Parathyroid adenoma (tissue), 2 donors: ENCODE results near the gene LORICRIN.

Experiments
- H2AFZ ChIP-seq: fragments of 300-600 bp; sonication (generic); one replicate; pipeline ENCODE4 v1.7.0; 2017; ENCODE audit warnings: antibody characterized with exemption, mild to moderate bottlenecking
- H3K27ac ChIP-seq: fragments of 300-600 bp; sonication (generic); one replicate; pipeline ENCODE4 v1.7.0; 2017
- H3K27me3 ChIP-seq: fragments of 300-600 bp; sonication (generic); one replicate; pipeline ENCODE4 v1.7.0; 2017; ENCODE audit warnings: low read length; ENCODE audit not compliant: control insufficient read depth, insufficient read depth
- H3K36me3 ChIP-seq: fragments of 300-600 bp; sonication (generic); one replicate; pipeline ENCODE4 v1.7.0; 2017; ENCODE audit warnings: low read length; ENCODE audit not compliant: control insufficient read depth, insufficient read depth
- H3K4me1 ChIP-seq: fragments of 300-600 bp; sonication (generic); one replicate; pipeline ENCODE4 v1.7.0; 2017; ENCODE audit warnings: control low read depth
- H3K4me2 ChIP-seq: fragments of 300-600 bp; sonication (generic); one replicate; pipeline ENCODE4 v1.7.0; 2017; ENCODE audit warnings: low read length
- H3K4me3 ChIP-seq: fragments of 300-600 bp; sonication (generic); one replicate; pipeline ENCODE4 v1.7.0; 2017; ENCODE audit warnings: low read depth, low read length
- H3K79me2 ChIP-seq: fragments of 300-600 bp; sonication (generic); one replicate; pipeline ENCODE4 v1.7.0; 2017; ENCODE audit warnings: control low read depth
- H3K9ac ChIP-seq: fragments of 300-600 bp; sonication (generic); one replicate; pipeline ENCODE4 v1.7.0; 2017; ENCODE audit warnings: mild to moderate bottlenecking
- H3K9me3 ChIP-seq: fragments of 300-600 bp; sonication (generic); one replicate; pipeline ENCODE4 v1.7.0; 2017; ENCODE audit warnings: low read length; ENCODE audit not compliant: control insufficient read depth
- TF ChIP-seq, protein P1 (sequence below): fragments of 300-600 bp; sonication (generic); IDR thresholded peaks from one replicate; pipeline ENCODE4 v1.7.0; 2017; ENCODE audit warnings: antibody characterized with exemption, mild to moderate bottlenecking
- donor health status: primary hyperparathyroidism.

Gene LORICRIN

DNA sequence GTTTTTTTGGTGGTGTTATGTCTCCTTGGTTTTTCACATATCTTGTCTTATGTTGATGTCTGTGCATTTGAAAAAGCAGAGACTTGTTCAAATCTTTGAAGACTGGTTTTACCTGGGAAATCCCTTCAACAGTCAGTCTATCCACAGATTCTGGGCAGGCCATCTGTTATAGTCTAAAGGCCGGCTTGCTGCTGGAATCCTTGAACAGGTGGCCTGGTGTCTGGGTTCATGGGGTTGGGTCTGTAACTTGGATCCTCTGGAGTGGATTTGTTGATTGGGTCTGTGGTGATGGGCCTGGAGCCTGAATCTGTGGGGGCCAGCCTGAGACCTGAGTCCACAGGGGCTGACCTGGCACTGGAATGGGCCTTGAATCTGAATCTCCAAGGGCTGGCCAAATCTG lies 12.2 kb downstream of the LORICRIN start:
- TF ChIP-seq, protein P1, sequence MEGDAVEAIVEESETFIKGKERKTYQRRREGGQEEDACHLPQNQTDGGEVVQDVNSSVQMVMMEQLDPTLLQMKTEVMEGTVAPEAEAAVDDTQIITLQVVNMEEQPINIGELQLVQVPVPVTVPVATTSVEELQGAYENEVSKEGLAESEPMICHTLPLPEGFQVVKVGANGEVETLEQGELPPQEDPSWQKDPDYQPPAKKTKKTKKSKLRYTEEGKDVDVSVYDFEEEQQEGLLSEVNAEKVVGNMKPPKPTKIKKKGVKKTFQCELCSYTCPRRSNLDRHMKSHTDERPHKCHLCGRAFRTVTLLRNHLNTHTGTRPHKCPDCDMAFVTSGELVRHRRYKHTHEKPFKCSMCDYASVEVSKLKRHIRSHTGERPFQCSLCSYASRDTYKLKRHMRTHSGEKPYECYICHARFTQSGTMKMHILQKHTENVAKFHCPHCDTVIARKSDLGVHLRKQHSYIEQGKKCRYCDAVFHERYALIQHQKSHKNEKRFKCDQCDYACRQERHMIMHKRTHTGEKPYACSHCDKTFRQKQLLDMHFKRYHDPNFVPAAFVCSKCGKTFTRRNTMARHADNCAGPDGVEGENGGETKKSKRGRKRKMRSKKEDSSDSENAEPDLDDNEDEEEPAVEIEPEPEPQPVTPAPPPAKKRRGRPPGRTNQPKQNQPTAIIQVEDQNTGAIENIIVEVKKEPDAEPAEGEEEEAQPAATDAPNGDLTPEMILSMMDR, result no peak

DNA sequence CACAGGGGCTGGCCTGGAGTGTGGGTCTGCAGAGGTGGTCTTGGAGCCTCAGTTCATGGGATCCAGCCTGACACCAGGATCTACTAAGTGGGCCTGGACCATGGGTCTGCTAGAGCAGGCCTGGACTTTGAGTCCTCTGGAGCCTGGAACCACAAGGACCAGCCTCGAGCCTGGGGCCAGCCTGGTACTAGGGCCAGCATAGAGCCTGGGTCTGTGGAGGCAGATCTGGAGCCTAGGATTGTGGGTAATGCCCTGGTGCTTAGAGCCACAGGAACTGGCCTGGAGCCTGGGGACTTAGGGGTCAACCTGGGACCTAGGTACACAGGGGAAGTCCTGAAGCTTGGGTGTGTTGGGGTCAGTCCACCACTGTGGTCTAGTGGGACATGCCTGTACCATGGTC lies 12.7 kb downstream of the LORICRIN start:
- Histone ChIP-seq H2AFZ (no peak overlapping the region), H3K4me1 (no peaks in the 10 kb centered on the region), H3K4me2 (no peak overlapping the region), H3K4me3 (no peak overlapping the region), H3K79me2 (no peaks in the 10 kb centered on the region), H3K27me3 (no peaks in the 10 kb centered on the region), H3K9me3 (no peaks in the 10 kb centered on the region), H3K36me3 (no peaks in the 10 kb centered on the region), H3K27ac (no peak overlapping the region), H3K9ac (no peak overlapping the region)
- TF ChIP-seq, protein P1, result no peak

More for the DNA sequence above, 12.2 kb downstream of the LORICRIN start:
- Histone ChIP-seq H3K4me3 (no peak overlapping the region), H3K79me2 (no peaks in the 10 kb centered on the region), H3K4me1 (no peaks in the 10 kb centered on the region), H3K9me3 (no peaks in the 10 kb centered on the region), H2AFZ (no peak overlapping the region), H3K36me3 (no peaks in the 10 kb centered on the region), H3K27ac (no peak overlapping the region), H3K4me2 (no peak overlapping the region), H3K9ac (no peak overlapping the region), H3K27me3 (no peaks in the 10 kb centered on the region)

DNA sequence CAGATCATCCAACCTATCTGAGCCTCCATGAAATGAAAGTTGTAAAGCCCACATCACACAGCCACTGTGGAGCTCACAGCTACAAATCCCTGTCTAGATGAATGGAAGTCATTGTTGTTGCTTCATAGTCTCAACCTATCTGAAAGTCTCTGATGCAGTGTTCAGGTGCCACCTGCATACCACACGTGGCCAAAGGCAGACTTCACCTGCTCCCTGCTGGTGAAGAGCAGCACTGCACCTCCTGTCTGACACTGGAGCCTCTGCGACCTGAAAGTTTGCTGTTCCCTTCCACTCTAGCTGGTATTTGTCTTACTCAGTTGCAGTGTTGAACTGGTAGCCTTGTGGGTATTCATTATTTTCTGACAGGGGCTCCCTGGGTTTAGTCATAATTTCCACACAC lies 18.4 kb downstream of the LORICRIN start:
- no peak overlapping the region for H3K4me2 ChIP-seq
- no peaks in the 10 kb centered on the region for H3K36me3 ChIP-seq
- H3K27ac ChIP-seq, result no peak overlapping the region
- no peak overlapping the region for H2AFZ ChIP-seq
- no peaks in the 10 kb centered on the region for H3K4me1 ChIP-seq
- TF ChIP-seq, protein P1, result peak; percentile 13
- no peaks in the 10 kb centered on the region for H3K27me3 ChIP-seq
- H3K9ac ChIP-seq, result no peak overlapping the region
- no peaks in the 10 kb centered on the region for H3K9me3 ChIP-seq
- no peaks in the 10 kb centered on the region for H3K79me2 ChIP-seq
- H3K4me3 ChIP-seq, result no peak overlapping the region

- H2AFZ ChIP-seq, result no peak overlapping the region
- H3K27ac ChIP-seq, result no peak overlapping the region
- no peak overlapping the region for H3K4me3 ChIP-seq
- no peak overlapping the region for H3K9ac ChIP-seq
- no peaks in the 10 kb centered on the region for H3K79me2 ChIP-seq
- no peaks in the 10 kb centered on the region for H3K27me3 ChIP-seq
- TF ChIP-seq, protein P1, result peak; percentile 8
- no peaks in the 10 kb centered on the region for H3K4me1 ChIP-seq
- no peaks in the 10 kb centered on the region for H3K36me3 ChIP-seq
- H3K9me3 ChIP-seq, result no peaks in the 10 kb centered on the region
- no peak overlapping the region for H3K4me2 ChIP-seq
Observed at GRCh38 chr1:153288634-153289275, 29.3 kb downstream of the LORICRIN start.

DNA sequence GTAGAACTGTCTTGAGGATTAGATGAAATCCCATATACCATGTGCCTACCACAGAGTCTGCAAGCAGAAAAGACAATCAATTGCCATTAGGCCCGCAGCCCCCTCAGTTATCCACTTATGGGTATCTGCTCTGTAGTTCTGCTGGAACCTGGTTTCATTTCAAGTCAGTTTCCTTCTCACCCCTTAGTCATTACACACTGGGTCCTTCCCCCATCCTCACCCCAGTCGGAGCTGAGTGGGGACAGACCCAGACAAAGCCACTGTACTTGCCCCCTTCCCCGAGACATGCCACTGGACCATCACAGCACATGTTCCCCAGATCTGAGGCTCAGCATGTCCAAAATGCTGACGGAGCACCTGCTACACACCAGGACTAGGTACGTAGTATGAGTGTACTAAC lies 32.0 kb downstream of the LORICRIN start:
- TF ChIP-seq, protein P1, result no peak
- Histone ChIP-seq H3K79me2 (no peaks in the 10 kb centered on the region), H3K4me3 (no peak overlapping the region), H3K9me3 (no peaks in the 10 kb centered on the region), H2AFZ (no peak overlapping the region), H3K27me3 (no peaks in the 10 kb centered on the region), H3K27ac (no peak overlapping the region), H3K9ac (no peak overlapping the region), H3K4me1 (no peaks in the 10 kb centered on the region), H3K4me2 (no peak overlapping the region), H3K36me3 (no peaks in the 10 kb centered on the region)
